CD4-positive, alpha-beta T cell treated with Interferon alpha-2 for 1 hour (primary cell): ENCODE data around the gene ABCA5.

Experiments
- DNase-seq, 2 donors: peaks; one replicate each; pipeline ENCODE4 v3.0.0-alpha.2; 2020 to 2022

Gene ABCA5, protein sequence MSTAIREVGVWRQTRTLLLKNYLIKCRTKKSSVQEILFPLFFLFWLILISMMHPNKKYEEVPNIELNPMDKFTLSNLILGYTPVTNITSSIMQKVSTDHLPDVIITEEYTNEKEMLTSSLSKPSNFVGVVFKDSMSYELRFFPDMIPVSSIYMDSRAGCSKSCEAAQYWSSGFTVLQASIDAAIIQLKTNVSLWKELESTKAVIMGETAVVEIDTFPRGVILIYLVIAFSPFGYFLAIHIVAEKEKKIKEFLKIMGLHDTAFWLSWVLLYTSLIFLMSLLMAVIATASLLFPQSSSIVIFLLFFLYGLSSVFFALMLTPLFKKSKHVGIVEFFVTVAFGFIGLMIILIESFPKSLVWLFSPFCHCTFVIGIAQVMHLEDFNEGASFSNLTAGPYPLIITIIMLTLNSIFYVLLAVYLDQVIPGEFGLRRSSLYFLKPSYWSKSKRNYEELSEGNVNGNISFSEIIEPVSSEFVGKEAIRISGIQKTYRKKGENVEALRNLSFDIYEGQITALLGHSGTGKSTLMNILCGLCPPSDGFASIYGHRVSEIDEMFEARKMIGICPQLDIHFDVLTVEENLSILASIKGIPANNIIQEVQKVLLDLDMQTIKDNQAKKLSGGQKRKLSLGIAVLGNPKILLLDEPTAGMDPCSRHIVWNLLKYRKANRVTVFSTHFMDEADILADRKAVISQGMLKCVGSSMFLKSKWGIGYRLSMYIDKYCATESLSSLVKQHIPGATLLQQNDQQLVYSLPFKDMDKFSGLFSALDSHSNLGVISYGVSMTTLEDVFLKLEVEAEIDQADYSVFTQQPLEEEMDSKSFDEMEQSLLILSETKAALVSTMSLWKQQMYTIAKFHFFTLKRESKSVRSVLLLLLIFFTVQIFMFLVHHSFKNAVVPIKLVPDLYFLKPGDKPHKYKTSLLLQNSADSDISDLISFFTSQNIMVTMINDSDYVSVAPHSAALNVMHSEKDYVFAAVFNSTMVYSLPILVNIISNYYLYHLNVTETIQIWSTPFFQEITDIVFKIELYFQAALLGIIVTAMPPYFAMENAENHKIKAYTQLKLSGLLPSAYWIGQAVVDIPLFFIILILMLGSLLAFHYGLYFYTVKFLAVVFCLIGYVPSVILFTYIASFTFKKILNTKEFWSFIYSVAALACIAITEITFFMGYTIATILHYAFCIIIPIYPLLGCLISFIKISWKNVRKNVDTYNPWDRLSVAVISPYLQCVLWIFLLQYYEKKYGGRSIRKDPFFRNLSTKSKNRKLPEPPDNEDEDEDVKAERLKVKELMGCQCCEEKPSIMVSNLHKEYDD (N-terminal part only)

DNA sequence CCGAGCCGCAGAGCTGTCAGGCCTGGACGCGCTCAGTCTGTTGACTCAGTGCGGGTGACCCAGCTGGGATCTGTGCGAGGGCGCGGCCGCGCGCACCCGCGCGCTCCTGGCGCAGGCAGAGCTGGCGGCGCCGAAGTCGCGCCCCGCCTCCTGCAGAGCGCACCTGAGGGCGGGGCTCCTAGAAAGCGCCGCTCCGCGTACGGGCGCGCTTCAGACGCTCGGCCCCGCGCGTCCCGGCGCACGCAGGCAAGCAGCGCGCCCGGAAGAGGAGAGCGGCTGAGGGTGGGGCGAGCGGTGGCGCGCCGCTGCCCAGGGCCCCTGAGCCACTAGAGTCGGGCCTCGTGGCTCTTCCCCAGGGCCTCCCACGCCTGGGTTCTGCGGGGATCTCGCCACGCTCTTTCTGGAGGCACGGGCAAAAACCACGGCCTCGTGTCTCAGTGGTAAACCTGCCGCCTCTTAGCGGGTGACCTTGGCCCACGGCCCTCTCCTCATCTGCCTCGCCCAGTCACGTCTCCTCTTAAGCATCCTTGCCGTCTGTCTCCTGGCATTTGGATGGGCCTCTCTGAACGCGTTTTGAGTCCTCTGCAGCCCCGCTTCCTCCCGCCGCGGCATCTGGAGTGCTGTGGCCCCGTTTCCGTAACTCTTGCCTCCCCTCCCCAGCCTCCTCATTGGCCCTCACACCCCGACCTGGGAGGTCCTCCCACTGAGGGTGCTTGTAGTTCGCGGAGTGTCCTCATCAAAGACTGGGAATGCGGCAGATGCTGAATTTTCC, at the start of gene ABCA5:
TSS of gene ABCA5 (minus strand) at position 74 of the 772 bp plus-strand sequence. CDS start 12,718 bp downstream, outside the sequence.
- peak; percentile 85 to 91 for DNase-seq

DNA sequence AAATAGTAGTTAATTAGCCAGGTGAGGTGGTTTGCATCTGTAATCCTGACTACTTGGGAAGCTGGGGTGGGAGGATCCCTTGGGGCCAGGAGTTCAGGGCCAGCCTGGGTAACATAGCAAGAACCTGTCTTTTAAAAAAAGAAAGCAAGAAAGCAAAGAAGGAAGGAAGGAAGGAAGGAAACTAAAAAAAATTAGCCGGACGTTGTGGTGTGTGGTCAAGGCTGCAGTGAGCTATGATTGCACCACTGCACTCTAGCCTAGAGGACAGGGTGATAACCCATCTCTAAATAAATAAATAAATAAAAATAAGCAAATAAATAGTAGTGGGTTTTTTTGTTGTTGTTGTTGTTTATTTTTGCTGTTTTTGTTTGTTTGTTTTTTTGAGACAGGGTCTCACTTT, 48.3 kb upstream of the ABCA5 start:
- DNase-seq, result no peak

DNA sequence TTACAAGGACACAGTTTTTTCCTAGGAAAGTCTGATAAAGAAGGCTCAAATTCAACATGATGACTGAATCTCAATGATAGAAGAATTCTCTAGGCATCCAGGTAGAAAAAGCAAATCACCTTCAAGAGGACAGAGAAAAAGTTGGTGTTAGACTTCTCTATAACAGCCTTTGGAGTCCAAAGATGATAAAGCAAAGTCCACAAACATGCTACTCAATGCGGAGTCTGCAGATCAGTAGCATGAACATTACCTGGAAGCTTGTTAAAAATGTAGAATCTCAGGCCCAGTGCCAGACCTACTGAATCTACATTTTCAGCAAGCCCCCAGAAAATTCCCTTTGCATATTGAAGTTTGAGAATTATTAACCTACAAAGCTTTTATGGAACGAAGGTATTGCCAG, 46.1 kb upstream of the ABCA5 start:
- no peak for DNase-seq

DNA sequence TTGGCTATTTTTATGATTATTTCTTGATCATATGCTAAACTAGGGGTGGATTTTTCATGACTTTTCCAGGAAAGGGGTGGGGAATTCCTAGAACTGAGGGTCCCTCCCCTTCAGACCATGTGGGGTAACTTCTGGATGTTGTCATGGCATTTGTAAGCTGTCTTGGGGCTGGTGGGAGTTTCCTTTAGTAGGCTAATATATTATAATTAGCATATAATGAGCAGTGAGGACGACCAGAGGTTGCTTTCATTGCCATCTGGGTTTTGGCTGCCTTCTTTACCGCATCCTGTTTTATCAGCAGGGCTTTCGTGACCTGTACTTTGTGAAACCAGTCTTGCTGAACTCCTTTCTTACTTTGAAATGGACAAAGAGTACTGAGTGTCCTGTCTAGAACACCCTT, 40.4 kb upstream of the ABCA5 start:
- DNase-seq, result peak in 1 of 2 donors; percentile 9

DNA sequence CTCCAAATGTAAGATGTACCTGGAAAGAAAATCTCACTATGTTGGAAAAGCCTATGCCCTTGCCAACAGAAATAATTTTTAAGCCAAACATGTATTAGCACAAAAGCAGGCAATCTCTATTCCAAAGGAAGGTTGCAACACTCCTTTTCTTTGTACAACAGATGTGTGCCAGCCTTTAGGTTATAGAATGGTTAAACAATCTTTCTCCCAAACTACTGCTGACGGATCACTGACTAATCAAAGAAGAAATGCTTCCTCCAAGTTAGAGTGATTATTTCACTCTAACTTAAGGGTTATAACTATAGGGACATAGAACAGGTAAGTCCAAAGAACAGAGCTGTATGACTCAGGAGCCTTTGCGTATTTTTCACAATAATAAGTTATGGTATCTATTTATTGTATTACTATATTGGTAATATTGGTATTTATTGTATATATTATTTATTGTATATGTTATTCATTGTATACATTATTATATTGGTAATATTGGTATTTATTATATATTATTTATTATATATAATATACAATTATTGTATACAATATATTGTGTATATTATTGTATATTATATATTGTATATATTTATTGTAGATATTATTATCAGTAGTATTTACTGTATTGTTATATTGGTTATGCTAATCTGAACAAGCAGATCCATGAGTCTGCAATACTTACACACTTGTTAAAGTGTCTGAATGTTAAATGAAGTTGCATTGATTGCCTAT, 36.7 kb upstream of the ABCA5 start:
- no peak for DNase-seq

DNA sequence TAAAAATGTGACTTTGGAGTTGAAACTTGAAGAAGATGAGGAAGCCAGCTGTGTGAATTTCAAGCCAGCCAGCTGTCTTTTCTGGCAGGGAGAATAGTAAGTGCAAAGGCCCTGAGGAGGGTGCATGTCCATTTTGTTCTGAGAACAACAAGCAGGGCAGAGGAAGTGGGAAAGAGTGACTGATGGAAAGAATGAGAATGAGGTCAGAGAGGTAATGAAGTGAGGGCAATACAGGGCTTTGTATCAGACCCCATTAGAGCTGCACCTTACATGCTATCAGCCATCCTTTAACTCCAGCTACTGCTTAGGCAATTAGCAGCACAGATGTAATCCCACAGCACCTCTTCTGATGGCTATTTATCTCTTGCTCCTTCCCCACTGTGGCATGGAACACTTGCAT, 34.2 kb upstream of the ABCA5 start:
- DNase-seq, result no peak

DNA sequence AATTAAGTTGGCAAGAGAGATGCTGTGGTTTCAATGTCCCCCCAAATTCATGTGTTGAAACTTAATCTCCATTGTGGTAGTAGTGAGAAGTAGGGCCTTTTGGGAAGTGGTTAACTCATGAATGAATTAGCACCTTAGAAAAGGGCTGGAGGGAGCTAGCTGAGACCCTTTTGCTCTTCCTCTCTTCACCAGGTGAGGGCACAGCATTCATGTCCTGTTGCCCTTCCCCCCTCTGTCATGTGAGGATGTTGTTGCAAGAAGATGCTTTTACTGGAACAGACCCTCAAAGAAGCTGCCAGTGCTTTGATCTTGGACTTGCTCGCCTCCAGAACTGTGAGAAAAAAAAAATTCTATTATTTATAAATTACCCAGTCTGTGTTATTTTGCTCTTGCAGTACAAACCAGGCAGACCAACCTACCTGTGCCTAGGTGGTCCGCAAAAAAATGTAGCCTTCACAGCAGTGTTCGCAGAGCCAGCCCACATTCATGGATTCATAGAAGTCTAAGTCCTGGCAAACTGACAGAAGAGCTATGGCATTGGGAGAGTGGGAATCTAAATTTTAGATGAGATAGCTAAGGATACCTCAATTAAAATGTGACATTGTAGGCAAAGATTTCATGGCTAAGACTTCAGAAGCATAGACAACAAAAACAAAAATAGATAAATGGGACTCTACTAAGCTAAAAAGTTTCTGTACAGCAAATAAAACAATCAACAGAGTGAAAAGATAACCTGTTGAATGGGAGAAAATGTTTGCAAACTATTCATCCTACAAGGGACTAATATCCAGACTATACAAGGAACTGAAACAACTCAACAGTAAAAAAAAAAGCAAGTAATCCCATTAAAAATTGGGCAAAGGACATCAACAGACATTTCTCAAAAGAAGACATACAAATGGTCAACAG, 32.0 kb upstream of the ABCA5 start:
- peak; percentile 11 to 14 for DNase-seq

DNA sequence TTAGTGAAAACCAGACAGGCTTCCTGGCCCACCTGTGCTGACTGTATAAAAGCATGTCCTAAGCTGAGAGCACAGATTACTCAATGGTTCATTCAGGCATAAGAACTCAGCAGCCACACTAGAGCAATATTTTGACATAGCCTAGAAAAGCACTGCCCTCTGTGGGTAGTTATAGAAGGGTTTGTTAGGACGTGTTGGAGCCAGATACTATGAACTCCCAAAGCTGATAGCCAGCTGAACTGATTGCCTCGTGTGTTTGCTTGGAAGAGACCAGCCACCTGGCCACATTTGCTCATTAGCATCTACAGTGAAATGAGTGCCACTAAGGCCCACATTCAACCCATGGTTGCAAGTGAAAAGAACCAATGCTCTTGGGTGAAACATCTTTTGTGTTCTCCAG, 30.8 kb upstream of the ABCA5 start:
- no peak for DNase-seq

DNA sequence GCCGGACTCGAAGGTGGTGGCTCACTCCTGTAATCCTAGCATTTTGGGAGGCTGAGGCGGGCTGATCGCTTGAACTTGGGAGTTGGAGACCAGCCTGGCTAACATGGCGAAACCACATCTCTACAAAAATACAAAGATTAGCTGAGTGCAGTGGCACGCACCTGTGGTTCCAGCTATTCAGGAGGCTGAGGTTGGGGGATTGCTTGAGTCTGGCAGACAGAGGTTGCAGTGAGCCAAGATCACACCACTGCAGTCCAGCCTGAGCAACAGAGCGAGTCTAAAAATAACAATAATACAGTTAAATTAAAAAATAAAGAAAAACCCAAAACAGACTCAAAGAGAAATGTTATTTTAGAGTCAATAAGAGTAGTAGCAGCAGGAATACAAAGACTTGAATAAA, 29.7 kb upstream of the ABCA5 start:
- no peak for DNase-seq

DNA sequence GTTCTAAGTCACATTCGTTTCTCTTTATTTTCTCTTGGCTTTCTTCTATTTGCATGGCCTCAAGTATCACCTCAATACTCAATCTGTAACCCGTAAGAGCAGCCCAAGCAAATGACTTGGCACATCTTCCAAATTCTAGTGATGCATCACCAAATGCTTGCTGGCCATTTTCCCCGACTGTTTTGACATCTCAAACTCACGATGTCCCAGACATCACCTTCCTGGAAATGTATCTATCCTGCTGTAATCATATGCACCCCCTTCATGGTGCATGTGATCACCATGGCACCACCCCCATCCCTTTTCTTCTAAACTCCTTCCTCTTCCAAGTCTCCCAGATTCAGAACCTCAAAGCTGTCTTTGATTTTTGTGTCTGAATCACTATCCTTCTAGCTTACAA, 24.0 kb upstream of the ABCA5 start:
- no peak for DNase-seq

DNA sequence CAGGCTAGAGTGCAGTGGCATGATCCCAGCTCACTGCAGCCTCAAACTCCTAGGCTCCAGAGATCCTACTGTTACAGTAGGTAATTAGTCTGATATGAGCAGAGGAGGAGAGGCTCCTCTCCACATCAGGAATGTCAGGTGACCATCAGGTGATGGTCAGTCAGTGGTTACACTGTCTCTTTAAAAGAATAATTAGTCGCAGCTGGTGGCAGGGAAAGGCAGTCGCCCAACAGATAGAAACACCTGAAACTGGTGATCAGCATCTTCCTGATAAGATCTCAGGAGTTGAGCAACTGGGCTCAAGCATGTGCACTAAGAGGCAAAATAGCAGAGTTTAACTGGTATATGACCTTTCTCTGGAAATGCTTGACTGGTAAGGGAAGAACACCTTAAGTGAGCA, 21.5 kb upstream of the ABCA5 start:
- DNase-seq, result no peak

DNA sequence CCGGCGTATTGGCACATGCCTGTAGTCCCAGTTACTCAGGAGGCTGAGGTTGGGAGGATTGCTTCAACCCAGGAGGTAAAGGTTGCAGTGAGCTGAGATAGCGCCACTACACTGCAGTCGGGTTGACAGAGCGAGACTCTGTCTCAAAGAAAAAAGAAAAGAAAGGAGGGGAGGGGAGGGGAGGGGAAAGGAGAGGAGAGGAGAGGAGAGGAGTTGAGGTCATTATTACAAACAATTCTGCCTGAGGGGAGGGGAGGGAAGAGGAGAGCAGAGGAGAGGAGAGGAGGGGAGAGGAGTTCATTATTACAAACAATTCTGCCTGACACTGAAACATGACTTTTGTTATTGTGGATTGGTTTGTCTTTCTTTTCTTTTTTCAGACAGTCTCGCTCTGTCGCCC, 19.8 kb upstream of the ABCA5 start:
- DNase-seq, result no peak

DNA sequence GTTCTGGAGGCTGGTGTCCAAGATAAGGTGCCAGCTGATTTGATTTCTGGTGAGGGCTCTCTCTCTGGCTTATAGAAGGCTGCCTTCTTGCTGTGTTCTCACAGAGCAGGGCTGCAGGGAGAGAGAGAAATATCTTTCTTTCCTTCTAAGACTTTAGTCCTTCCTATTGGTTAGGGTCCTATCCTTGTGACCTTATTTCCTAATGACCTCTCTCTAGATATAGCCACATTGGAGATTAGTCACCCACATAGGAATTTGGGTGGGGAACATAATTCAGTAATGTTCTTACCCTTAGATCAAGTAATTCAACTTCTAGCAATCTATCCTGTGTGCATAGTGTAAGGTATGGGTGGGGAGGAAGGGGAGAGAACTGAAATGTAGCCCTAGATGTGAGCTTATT, 18.0 kb upstream of the ABCA5 start:
- no peak for DNase-seq

DNA sequence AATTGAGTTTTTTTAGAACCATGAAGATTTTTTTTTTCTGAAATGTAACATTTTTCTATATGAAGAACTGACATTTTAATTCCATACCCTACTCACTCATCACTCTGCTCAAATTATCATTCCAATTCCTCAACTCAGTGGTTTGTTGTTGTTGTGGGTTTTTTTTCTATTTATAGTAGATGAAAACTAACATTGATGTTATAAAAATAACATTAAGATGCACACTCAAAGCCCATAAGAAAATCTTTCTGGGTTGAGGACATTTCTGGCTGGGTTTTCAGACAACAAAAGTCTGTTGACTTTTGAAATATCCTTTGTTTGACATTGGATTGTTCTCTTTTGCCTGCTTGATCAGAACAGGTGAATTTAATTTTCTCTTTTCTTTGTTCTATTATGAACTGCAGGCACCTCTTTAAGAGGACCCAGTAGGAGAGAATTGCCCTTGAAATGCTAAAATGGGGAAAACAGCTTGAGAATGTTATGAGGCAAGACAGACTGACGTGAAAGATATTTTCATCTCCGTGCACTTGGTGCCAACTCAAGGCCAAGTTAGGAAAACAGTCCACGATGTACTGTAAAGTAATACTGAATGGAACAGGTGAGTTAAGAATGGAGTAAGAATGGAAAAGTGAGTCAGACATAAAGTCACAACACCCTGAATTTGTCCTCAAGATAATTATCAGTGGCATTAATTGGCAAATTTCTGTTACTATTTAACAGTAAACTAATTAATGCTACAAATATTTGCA, 16.1 kb upstream of the ABCA5 start:
- no peak for DNase-seq

DNA sequence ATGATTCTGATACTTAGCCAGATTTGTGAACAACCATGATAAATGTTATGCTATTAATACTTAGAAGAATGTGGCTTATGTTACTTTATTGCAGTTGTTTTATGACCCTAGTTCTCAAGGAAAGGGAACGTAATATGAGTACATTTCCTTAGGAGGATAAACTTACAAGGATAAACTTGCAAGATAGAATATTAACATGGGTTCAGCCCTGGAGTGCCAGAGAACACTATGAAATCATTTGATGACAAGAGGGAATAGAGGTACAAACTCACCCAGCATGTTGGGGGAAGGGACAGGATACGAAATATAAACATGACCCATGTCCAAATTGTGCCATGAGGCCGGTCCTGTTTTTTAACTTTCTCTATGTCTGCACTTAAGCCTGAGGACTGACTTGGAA, 13.0 kb upstream of the ABCA5 start:
- DNase-seq, result no peak

DNA sequence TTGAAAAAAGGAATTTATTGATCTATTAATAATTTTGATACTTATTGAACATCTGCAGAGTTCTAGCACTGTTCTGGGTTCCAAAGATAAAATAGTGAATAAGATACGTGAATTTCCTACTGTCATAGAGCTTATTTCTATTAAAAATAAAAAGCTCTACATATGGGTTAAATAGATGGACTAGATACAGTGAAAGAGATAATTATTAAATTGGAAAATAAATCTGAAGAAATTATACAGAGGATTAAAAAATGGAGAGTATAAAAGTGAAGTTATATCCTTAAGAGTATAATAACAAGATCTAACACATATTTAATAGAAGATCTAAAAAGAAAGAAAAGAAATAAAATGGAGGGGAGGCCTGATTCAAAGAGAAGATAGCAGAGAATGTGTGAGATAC, 10.1 kb upstream of the ABCA5 start:
- DNase-seq, result no peak

DNA sequence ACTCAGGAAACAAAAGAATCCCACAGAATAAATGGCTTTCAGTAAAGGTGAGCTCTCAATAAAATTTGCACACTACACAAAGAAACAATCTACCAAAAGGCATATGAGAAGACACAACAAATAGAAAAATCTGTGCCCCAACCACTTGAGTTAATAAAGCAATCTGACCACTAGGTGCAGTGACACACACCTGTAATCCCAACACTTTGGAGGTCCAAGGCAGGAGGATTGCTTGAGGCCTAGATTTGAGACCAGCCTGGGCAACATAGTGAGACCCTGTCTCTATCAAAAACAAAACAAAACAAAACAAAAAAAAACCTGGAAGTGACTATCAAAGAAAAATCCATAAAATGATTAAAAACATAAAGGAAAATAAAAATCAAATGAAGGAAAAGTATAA, 9.6 kb upstream of the ABCA5 start:
- no peak for DNase-seq

DNA sequence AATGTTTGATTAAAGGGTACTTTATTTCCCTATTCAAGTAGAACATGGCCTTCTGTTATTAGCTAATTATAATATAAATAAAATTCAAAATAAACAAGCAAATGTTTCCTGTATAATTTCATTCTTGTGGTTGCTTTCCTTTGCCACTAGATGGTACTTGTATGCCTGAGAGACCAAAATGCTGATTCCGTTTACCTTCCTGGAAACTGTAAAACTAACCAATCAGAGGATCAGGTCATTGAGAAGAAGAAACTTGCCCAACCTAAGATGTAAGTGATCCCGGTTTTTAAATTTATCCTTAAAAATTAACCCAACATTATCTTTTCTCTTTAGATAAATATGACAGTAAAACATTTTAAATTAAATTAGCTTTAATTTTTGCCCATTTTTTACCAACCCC, 8.1 kb upstream of the ABCA5 start:
- peak in 1 of 2 donors; percentile 35 for DNase-seq

DNA sequence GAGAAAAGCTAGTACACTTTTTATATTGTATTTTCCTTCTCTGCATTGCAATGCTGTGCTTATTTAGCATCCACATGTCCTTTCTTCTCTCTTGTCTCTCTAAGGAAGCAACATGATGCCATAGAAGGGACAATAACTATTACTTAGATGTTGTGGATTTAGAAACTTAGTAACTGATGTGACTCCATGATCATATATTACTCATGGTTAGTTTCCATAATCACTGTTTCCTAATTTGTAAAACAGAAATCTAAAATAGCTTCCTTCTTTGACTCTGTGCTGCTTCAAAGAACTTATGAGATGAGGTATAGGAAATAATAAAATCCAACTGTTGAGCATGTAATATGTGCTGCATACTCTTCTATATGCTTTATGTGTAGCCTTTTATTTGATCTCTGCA, 6.6 kb upstream of the ABCA5 start:
- no peak for DNase-seq

DNA sequence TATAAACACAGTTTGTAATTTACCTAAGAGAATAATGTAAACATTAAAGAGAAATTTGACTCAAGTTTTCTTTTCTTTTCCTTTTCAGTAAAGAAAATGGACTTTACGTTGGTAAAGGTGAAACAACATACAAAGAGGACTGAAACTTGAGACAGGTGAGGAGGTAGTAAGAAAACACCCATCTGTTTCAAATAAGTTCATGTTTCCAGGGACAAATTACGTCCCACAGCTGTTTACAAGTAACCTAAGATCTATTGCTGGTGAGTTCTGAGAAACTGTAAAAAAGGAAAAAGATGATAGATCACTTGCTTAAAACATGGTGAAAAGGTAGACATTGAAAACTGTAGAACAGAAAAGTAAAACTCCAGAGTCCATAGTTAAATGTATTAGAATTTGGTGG, 4.8 kb upstream of the ABCA5 start:
- no peak for DNase-seq
